ENCODE measurements around the gene BMP4.

Gene BMP4

DNA sequence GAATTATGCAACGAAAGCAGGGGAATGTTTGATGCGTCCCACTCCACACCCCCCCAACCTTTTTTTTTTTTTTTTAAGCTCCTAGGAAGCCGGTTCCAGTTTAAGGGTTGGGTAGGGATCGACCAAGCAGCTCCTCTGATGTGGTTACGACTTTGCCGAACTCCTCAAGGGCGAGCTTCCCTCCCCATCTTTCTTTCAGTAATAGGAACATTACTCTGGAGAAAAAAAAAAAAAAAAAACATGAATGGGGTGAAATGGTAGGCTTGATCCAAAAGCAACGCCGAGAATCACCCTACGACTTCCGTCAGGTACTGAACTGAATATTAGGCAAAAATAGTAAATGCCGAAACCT lies 9.6 kb downstream of the BMP4 start:
- no peaks in the 10 kb centered on the region for H3K36me3 ChIP-seq (ENCODE audit: control insufficient read depth, insufficient read depth, low read length)
- H3K4me1 ChIP-seq (ENCODE audit: control insufficient read depth, insufficient read depth, low read length) = peaks cover 4% of the 10 kb centered on the region
- H3K4me3 ChIP-seq (ENCODE audit: low read length) = peak overlapping the region; percentile 50; the same call in 1 of the 2 replicates
- DNase-seq (ENCODE audit: low read depth, low spot score) = no peak
- no peaks in the 10 kb centered on the region for H3K9me3 ChIP-seq (ENCODE audit: control insufficient read depth, insufficient read depth, low read length)
- H3K27ac ChIP-seq (ENCODE audit: low read length) = no peak overlapping the region
- H3K27me3 ChIP-seq (ENCODE audit: control insufficient read depth, insufficient read depth, low read length) = peaks cover 17% of the 10 kb centered on the region
- WGBS (ENCODE audit: insufficient coverage, insufficient read length) = no CpG with 5 or more reads among the region's 12 CpGs

GRCh38 chr14:53946404-53947093 lies 10.1 kb downstream of the BMP4 start:
- WGBS (ENCODE audit: insufficient coverage, insufficient read length) = no CpG with 5 or more reads among the region's 63 CpGs
- peaks cover 17% of the 10 kb centered on the region for H3K27me3 ChIP-seq (ENCODE audit: control insufficient read depth, insufficient read depth, low read length)
- H3K9me3 ChIP-seq (ENCODE audit: control insufficient read depth, insufficient read depth, low read length) = no peaks in the 10 kb centered on the region
- peak overlapping the region; percentile 50; the same call in 1 of the 2 replicates for H3K4me3 ChIP-seq (ENCODE audit: low read length)
- no peak overlapping the region for H3K27ac ChIP-seq (ENCODE audit: low read length)
- no peaks in the 10 kb centered on the region for H3K36me3 ChIP-seq (ENCODE audit: control insufficient read depth, insufficient read depth, low read length)
- no peak for DNase-seq (ENCODE audit: low read depth, low spot score)
- peaks cover 4% of the 10 kb centered on the region for H3K4me1 ChIP-seq (ENCODE audit: control insufficient read depth, insufficient read depth, low read length)

GRCh38 chr14:53946071-53946403 lies 10.6 kb downstream of the BMP4 start:
- Histone ChIP-seq H3K36me3 (ENCODE audit: control insufficient read depth, insufficient read depth, low read length) (no peaks in the 10 kb centered on the region), H3K9me3 (ENCODE audit: control insufficient read depth, insufficient read depth, low read length) (no peaks in the 10 kb centered on the region), H3K27ac (ENCODE audit: low read length) (no peak overlapping the region), H3K27me3 (ENCODE audit: control insufficient read depth, insufficient read depth, low read length) (peaks cover 16% of the 10 kb centered on the region), H3K4me1 (ENCODE audit: control insufficient read depth, insufficient read depth, low read length) (peaks cover 4% of the 10 kb centered on the region), H3K4me3 (ENCODE audit: low read length) (peak overlapping the region; percentile 50; the same call in 1 of the 2 replicates)
- DNase-seq (ENCODE audit: low read depth, low spot score) = no peak
- no CpG with 5 or more reads among the region's 14 CpGs for WGBS (ENCODE audit: insufficient coverage, insufficient read length)

DNA sequence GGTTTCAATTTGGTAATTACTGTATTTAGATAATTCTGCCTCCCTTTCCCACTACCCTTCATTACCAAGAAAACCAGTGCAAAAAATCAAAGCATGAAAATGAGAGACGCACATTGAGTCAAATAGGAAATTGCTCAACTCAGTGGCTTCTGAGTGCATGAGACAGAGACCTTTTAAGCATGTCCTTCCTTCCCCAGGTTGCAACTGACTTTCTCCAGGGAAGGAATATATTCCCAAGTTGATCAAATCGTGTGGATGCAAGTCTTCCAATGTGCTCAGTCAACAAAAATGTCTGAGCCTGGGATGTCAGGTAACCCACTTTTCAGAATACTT lies 12.9 kb downstream of the BMP4 start:
- no CpG with 5 or more reads among the region's 2 CpGs for WGBS (ENCODE audit: insufficient coverage, insufficient read length)
- no peaks in the 10 kb centered on the region for H3K9me3 ChIP-seq (ENCODE audit: control insufficient read depth, insufficient read depth, low read length)
- peaks cover 4% of the 10 kb centered on the region for H3K4me1 ChIP-seq (ENCODE audit: control insufficient read depth, insufficient read depth, low read length)
- no peak for DNase-seq (ENCODE audit: low read depth, low spot score)
- H3K27me3 ChIP-seq (ENCODE audit: control insufficient read depth, insufficient read depth, low read length) = peaks cover 16% of the 10 kb centered on the region
- no peak overlapping the region for H3K4me3 ChIP-seq (ENCODE audit: low read length)
- no peaks in the 10 kb centered on the region for H3K36me3 ChIP-seq (ENCODE audit: control insufficient read depth, insufficient read depth, low read length)
- no peak overlapping the region for H3K27ac ChIP-seq (ENCODE audit: low read length)

- peaks cover 12% of the 10 kb centered on the region for H3K27me3 ChIP-seq (ENCODE audit: control insufficient read depth, insufficient read depth, low read length)
- H3K27ac ChIP-seq (ENCODE audit: low read length) = no peak overlapping the region
- no peaks in the 10 kb centered on the region for H3K9me3 ChIP-seq (ENCODE audit: control insufficient read depth, insufficient read depth, low read length)
- no peak for DNase-seq (ENCODE audit: low read depth, low spot score)
- no peak overlapping the region for H3K4me3 ChIP-seq (ENCODE audit: low read length)
- H3K4me1 ChIP-seq (ENCODE audit: control insufficient read depth, insufficient read depth, low read length) = peaks cover 4% of the 10 kb centered on the region
- H3K36me3 ChIP-seq (ENCODE audit: control insufficient read depth, insufficient read depth, low read length) = no peaks in the 10 kb centered on the region
- WGBS (ENCODE audit: insufficient coverage, insufficient read length) = no CpG with 5 or more reads among the region's 8 CpGs
These were observed 13.5 kb downstream of the BMP4 start for GRCh38 chr14:53942970-53943750.

GRCh38 chr14:53938136-53938837 lies 18.3 kb downstream of the BMP4 start:
- no peak overlapping the region for H3K4me3 ChIP-seq (ENCODE audit: low read length)
- H3K36me3 ChIP-seq (ENCODE audit: control insufficient read depth, insufficient read depth, low read length) = no peaks in the 10 kb centered on the region
- H3K27ac ChIP-seq (ENCODE audit: low read length) = no peak overlapping the region
- no peaks in the 10 kb centered on the region for H3K27me3 ChIP-seq (ENCODE audit: control insufficient read depth, insufficient read depth, low read length)
- 100% methylated on average over 1 of the region's 7 CpGs for WGBS (ENCODE audit: insufficient coverage, insufficient read length)
- no peaks in the 10 kb centered on the region for H3K9me3 ChIP-seq (ENCODE audit: control insufficient read depth, insufficient read depth, low read length)
- H3K4me1 ChIP-seq (ENCODE audit: control insufficient read depth, insufficient read depth, low read length) = no peaks in the 10 kb centered on the region
- DNase-seq (ENCODE audit: low read depth, low spot score) = no peak

GRCh38 chr14:53934778-53935414 lies 21.7 kb downstream of the BMP4 start:
- H3K27ac ChIP-seq (ENCODE audit: low read length) = no peak overlapping the region
- no peaks in the 10 kb centered on the region for H3K27me3 ChIP-seq (ENCODE audit: control insufficient read depth, insufficient read depth, low read length)
- WGBS (ENCODE audit: insufficient coverage, insufficient read length) = no CpG with 5 or more reads among the region's 7 CpGs
- no peaks in the 10 kb centered on the region for H3K36me3 ChIP-seq (ENCODE audit: control insufficient read depth, insufficient read depth, low read length)
- DNase-seq (ENCODE audit: low read depth, low spot score) = no peak
- H3K4me1 ChIP-seq (ENCODE audit: control insufficient read depth, insufficient read depth, low read length) = no peaks in the 10 kb centered on the region
- no peak overlapping the region for H3K4me3 ChIP-seq (ENCODE audit: low read length)
- no peaks in the 10 kb centered on the region for H3K9me3 ChIP-seq (ENCODE audit: control insufficient read depth, insufficient read depth, low read length)

DNA sequence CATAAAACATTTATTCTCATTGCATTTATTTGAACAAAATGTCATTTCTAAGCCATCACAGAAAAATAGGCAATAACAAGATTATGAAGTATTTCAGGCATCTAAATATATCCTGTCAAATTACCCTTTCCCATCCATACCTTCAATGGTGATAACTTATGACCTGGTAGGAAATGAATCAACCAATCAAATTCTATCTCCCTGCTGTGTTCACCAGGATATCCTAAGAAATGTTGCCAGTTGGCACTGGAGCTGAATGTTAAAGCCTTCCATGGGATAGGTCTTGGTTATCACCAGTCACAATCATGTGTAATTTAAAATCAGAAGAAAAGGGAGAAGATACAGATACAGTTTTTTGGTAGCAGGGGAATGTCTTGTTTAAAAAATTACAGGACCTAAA lies 23.7 kb downstream of the BMP4 start:
- no peaks in the 10 kb centered on the region for H3K9me3 ChIP-seq (ENCODE audit: control insufficient read depth, insufficient read depth, low read length)
- no peaks in the 10 kb centered on the region for H3K36me3 ChIP-seq (ENCODE audit: control insufficient read depth, insufficient read depth, low read length)
- H3K27me3 ChIP-seq (ENCODE audit: control insufficient read depth, insufficient read depth, low read length) = no peaks in the 10 kb centered on the region
- H3K4me3 ChIP-seq (ENCODE audit: low read length) = no peak overlapping the region
- H3K4me1 ChIP-seq (ENCODE audit: control insufficient read depth, insufficient read depth, low read length) = no peaks in the 10 kb centered on the region
- no peak overlapping the region for H3K27ac ChIP-seq (ENCODE audit: low read length)
- no peak for DNase-seq (ENCODE audit: low read depth, low spot score)

DNA sequence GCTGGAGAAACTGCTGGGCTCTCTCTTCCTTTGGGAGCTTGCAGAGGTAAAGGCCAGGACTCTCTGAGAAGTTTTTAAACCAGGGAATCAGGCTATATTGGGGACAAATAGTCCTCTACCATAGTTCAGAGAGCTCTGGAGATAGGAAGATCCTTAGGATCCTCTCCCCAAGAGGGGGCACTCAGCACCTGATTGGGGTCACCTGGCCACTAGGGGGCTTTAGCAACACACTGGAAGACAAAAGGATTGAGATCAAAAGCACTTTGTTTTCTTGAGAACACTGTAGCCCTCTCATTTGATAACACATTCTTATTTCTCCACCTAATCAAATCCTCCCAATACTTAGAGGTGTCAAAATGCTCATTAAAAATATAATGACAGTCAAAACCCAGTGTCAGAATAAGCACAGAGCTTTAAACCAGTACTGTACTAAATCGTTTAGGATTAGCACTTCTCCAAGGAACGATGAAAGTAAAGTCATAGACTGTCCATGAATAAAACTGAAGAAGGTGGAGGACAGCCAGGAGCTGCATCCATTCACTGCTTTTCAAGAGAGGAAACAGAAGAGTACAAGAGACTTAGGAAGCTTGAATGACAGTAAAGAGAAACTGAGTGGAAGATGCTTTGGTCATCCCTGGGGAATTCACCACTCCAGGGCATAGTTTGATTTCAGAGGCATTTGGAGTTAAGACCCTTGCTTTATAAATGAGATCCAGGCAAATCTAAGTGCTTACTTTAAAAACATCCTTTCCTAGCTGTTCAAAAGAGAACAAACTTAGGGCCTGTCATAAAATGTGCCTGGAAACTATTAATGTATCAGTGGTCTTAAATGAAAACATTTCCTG lies 26.5 kb downstream of the BMP4 start:
- no peak overlapping the region for H3K27ac ChIP-seq (ENCODE audit: low read length)
- WGBS (ENCODE audit: insufficient coverage, insufficient read length) = no CpG with 5 or more reads among the region's 2 CpGs
- no peaks in the 10 kb centered on the region for H3K9me3 ChIP-seq (ENCODE audit: control insufficient read depth, insufficient read depth, low read length)
- DNase-seq (ENCODE audit: low read depth, low spot score) = no peak
- H3K4me3 ChIP-seq (ENCODE audit: low read length) = no peak overlapping the region
- H3K36me3 ChIP-seq (ENCODE audit: control insufficient read depth, insufficient read depth, low read length) = no peaks in the 10 kb centered on the region
- no peaks in the 10 kb centered on the region for H3K27me3 ChIP-seq (ENCODE audit: control insufficient read depth, insufficient read depth, low read length)
- peaks cover 1% of the 10 kb centered on the region; the same call in 1 of the 2 replicates for H3K4me1 ChIP-seq (ENCODE audit: control insufficient read depth, insufficient read depth, low read length)

GRCh38 chr14:53927171-53927570 lies 29.5 kb downstream of the BMP4 start:
- DNase-seq (ENCODE audit: low read depth, low spot score) = no peak
- 100% methylated on average over 1 of the region's 5 CpGs for WGBS (ENCODE audit: insufficient coverage, insufficient read length)
- no peaks in the 10 kb centered on the region for H3K9me3 ChIP-seq (ENCODE audit: control insufficient read depth, insufficient read depth, low read length)
- H3K36me3 ChIP-seq (ENCODE audit: control insufficient read depth, insufficient read depth, low read length) = no peaks in the 10 kb centered on the region
- H3K4me1 ChIP-seq (ENCODE audit: control insufficient read depth, insufficient read depth, low read length) = peaks cover 1% of the 10 kb centered on the region; the same call in 1 of the 2 replicates
- H3K27ac ChIP-seq (ENCODE audit: low read length) = no peak overlapping the region
- no peak overlapping the region for H3K4me3 ChIP-seq (ENCODE audit: low read length)
- H3K27me3 ChIP-seq (ENCODE audit: control insufficient read depth, insufficient read depth, low read length) = no peaks in the 10 kb centered on the region

Data from iPS DF 6.9 (cell line).